ENCODE data around the gene FBXL13.

GRCh38 chr7:102873470-102874165, 201.0 kb downstream of the FBXL13 start:
- TF ChIP-seq CTCF (IDR thresholded peaks at IDR 0.05) (no peak), POLR2A (IDR thresholded peaks at IDR 0.05) (no peak)
